AG04449 (cell line): ENCODE data around the gene NOL8.

ENCODE experiments used
- CTCF ChIA-PET: fragments of 350-600 bp; formaldehyde crosslinking; extraction: SDS; loops from one replicate; lab custom pipeline; 2021; ENCODE audit warnings: antibody characterized with exemption; lab: Yijun Ruan, JAX
- POLR2A ChIA-PET: fragments of 400-600, 350-600 bp; formaldehyde crosslinking; extraction: SDS; loops from one replicate; lab custom pipeline; 2020; ENCODE audit warnings: antibody characterized with exemption, inconsistent platforms; lab: Yijun Ruan, JAX
- DNase-seq: peaks from one replicate; pipeline ENCODE4 v3.0.0-alpha.2; 2010; ENCODE audit warnings: low read depth, low spot score
- H3K4me3 ChIP-seq: 2 replicates; pipeline ENCODE4 v1.5.1; 2011; ENCODE audit warnings: low read depth, mild to moderate bottlenecking, control low read depth, low read length
- TF ChIP-seq, protein P1 (sequence below): IDR thresholded peaks from one replicate; pipeline ENCODE4 v1.5.1; 2011; ENCODE audit warnings: mild to moderate bottlenecking, moderate library complexity, low read length, control low read depth, inconsistent platforms; ENCODE audit not compliant: insufficient read depth; ENCODE audit errors: missing control alignments

NOL8 gene

GRCh38 chr9:92350740-92351133 lies 25.6 kb upstream of the NOL8 start:
- POLR2A ChIA-PET: no interaction called here
- no peak overlapping the region for H3K4me3 ChIP-seq
- CTCF ChIA-PET: interaction anchor here (0.8 to 2.0 kb wide), 5 partner anchors 10 to 284 kb away, joined by 3 to 4 read pairs (median 3); partner anchors contain the start of genes CENPP and NOL8
- TF ChIP-seq, protein P1, sequence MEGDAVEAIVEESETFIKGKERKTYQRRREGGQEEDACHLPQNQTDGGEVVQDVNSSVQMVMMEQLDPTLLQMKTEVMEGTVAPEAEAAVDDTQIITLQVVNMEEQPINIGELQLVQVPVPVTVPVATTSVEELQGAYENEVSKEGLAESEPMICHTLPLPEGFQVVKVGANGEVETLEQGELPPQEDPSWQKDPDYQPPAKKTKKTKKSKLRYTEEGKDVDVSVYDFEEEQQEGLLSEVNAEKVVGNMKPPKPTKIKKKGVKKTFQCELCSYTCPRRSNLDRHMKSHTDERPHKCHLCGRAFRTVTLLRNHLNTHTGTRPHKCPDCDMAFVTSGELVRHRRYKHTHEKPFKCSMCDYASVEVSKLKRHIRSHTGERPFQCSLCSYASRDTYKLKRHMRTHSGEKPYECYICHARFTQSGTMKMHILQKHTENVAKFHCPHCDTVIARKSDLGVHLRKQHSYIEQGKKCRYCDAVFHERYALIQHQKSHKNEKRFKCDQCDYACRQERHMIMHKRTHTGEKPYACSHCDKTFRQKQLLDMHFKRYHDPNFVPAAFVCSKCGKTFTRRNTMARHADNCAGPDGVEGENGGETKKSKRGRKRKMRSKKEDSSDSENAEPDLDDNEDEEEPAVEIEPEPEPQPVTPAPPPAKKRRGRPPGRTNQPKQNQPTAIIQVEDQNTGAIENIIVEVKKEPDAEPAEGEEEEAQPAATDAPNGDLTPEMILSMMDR: no peak
- DNase-seq: no peak

- CTCF ChIA-PET: interaction anchor here (0.8 to 2.0 kb wide), 5 partner anchors 18 to 285 kb away, joined by 3 to 4 read pairs (median 3); partner anchors contain the start of genes CENPP and NOL8
- TF ChIP-seq, protein P1: no peak
- peak; percentile 21 for DNase-seq
These were observed 24.9 kb upstream of the NOL8 start for GRCh38 chr9:92349771-92350739.

GRCh38 chr9:92345582-92345981 lies 20.4 kb upstream of the NOL8 start:
- ChIA-PET CTCF (interaction anchor here (2.0 to 4.5 kb wide), 2 partner anchors 93 to 289 kb away, joined by 6 to 52 read pairs; no protein-coding TSS in a partner anchor), POLR2A (no interaction called here)
- no peak overlapping the region for H3K4me3 ChIP-seq
- TF ChIP-seq, protein P1: no peak
- DNase-seq: no peak

More at GRCh38 chr9:92349771-92350739, 24.9 kb upstream of the NOL8 start:
- POLR2A ChIA-PET: no interaction called here
- no peak overlapping the region for H3K4me3 ChIP-seq

- POLR2A ChIA-PET: no interaction called here
- CTCF ChIA-PET: interaction anchor here (0.8 to 4.5 kb wide), 22 partner anchors 9 to 448 kb away, joined by 3 to 57 read pairs (median 4); partner anchors contain the start of gene CENPP
These were observed 17.8 kb upstream of the NOL8 start for GRCh38 chr9:92342825-92343488.

DNA sequence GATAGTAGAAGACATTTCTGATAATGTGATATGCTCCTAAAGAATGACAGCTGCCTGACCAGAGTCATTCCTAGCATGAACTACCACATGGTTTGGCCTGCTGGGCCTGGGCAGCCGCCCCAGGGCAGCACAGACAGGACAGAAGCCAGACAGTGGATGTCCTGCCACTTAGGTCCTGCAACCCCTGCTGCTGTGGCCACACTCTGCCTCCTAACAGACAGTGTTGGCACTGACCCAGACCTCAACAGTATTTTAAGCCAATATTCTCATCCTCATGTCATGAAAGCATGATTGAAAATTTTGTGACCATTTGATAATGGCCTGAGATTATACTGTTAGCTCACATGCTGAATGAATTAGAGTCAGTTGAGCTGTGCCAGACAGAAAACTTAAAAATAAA lies 16.4 kb upstream of the NOL8 start:
- POLR2A ChIA-PET: no interaction called here
- no peak for DNase-seq
- CTCF ChIA-PET: interaction anchor here (0.9 to 4.5 kb wide), 6 partner anchors 11 to 293 kb away, joined by 3 to 57 read pairs (median 6); no protein-coding TSS in a partner anchor
- no peak overlapping the region for H3K4me3 ChIP-seq
- TF ChIP-seq, protein P1: no peak

More at GRCh38 chr9:92342825-92343488, 17.8 kb upstream of the NOL8 start:
- TF ChIP-seq, protein P1: no peak
- no peak for DNase-seq
- no peak overlapping the region for H3K4me3 ChIP-seq
